ENCODE data around the gene ZDHHC4.
"Not testable (repeated sequence)": the region's sequence is repeated elsewhere in the genome, so short reads cannot be mapped to it uniquely, and the experiment has no call there.

The ZDHHC4 gene

DNA sequence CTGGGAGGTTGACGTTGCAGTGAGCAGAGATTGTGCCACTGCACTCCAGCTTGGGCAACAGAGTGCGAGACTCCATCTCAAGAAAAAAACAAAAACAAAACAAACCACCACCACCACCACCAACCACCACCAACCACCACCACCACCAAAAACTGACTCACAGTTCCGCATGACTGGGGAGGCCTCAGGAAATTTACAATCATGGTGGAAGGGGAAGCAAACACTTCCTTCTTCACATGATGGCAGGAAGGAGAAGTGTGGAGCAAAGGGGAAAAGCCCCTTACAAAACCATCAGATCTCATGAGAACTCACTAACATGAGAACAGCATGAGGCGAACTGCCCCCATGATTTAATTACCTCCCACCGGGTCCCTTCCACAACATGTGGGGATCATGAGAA is 57.7 kb downstream of the ZDHHC4 start:
- not testable (repeated sequence) for DNase-seq (ENCODE audit: low read depth)

DNA sequence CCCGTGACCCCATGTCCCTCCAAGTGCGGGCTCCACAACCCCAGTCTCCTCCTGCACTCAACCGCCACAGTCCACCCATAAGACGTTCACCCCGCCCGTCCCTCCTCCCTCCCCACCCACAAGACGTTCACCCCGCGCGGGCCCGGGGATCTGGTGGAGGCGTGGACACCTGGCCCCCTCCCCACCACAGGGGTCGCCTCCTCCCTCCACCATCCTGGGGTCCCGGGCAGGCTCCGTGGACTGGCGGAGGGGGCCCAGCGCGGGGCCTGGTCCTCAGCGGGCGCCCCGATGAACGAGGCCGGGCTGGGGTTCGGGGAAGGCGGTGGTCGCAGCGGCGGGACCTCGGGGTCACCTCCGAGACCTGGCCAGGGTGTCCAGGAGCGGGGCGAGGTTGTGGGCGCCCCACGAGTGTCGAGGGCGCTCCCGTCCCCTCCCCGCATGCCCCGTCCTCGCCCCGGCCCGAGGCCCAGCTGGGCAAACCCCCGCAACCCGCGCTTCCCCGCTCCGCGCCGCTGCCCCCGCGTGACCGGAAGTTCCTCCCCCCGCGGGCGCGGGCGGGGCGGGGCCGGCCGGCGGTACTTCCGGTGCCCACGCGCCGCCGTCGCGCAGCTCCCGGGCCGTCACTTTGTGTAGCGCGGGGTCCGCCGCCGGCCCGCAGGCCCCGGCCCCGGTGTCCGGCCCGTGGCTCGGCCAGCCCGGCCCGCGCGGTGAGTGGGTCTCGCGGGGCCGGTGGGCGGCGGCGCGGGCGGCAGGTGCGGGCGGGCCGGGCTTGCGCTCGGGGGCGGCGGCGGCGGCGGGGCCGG is 59.7 kb downstream of the ZDHHC4 start, which contains the start of gene ZNF316:
Gene ZNF316, plus strand, starts transcription at position 578 of the 803 bp plus-strand sequence. CDS start 5,092 bp downstream, outside the sequence.
- peak; percentile 45 for DNase-seq (ENCODE audit: low read depth)

DNA sequence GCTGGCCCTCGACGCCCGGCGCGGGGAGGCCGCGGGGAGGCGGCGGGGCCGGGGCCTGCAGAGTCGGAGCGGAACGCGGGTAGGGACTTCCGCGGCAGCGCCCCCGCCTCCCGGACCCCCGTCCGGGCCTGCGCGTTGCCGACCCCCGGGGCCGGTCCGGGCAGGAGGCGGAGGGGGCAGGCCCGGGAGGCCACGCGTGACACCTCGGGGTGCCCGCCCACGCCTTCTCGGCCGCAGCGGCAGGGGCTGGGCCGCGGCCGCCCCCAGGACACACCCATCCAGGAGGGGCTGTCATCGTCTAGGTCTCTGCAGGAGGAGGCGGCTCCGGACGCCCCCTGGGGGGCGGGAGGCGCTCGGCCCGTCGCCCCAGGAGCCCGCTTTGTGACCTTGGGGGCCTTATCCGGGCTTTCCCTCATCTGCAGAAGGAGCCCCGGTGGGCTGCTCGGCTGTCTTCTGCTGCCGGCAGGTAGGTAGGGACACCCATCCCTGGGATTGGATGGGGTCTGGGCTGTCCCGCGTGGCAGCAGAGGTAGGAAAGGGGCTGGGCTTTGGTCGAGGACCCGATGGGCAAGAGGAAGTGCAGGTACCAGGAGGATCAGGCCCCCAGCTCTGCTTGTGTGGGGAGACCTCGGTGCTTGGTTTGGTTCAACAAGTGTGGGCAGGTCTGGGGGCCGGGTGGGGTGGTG is 60.4 kb downstream of the ZDHHC4 start:
- DNase-seq (ENCODE audit: low read depth) = peak; percentile 38

All from activated T-cell treated with anti-CD3 and anti-CD28 coated beads for 24 hours (primary cell).